Panc1 (cell line): ENCODE results near the gene MOK. TPM values are rescaled to one million over a fixed set of nuclear protein-coding genes. Genes with fewer than 3 reads are reported as not detected.

Experiments
- ATAC-seq: fragments of 200-7000 bp; cut with Tn5 transposase; 2 replicates; pipeline ENCODE4 v1.9.1; 2020; ENCODE audit warnings: mild to moderate bottlenecking, moderate library complexity
- BruUV-seq: library from RNA; stranded (reverse); fragments of 400-500 nt; replicated peaks from 2 replicates; lab custom pipeline; 2021; lab: Mats Ljungman, UMichigan
- CTCF ChIA-PET: fragments of 300-600 bp; sonication (Branson Sonifier 250); formaldehyde crosslinking; loops from one replicate; lab custom pipeline; 2022; ENCODE audit warnings: antibody characterized with exemption; lab: Charles Lee
- POLR2A ChIA-PET: fragments of 300-600 bp; sonication (Branson Sonifier 250); formaldehyde crosslinking; loops from one replicate; lab custom pipeline; 2022; ENCODE audit warnings: antibody characterized with exemption; lab: Charles Lee
- DNase-seq: peaks from one replicate; pipeline ENCODE4 v3.0.0-alpha.2; 2010; ENCODE audit warnings: low read depth, low spot score
- H3K27ac ChIP-seq: 2 replicates; pipeline ENCODE4 v1.5.1; 2011; ENCODE audit warnings: mild to moderate bottlenecking, low read length, inconsistent platforms
- H3K27me3 ChIP-seq: fragments of 200-500 bp; sonication (Bioruptor generic); 2 replicates; pipeline ENCODE4 v1.6.0; 2014; ENCODE audit warnings: low read length, inconsistent platforms; ENCODE audit not compliant: control insufficient read depth, insufficient read depth
- H3K36me3 ChIP-seq: fragments of 200-500 bp; sonication (Bioruptor generic); 2 replicates; pipeline ENCODE4 v1.5.1; 2014; ENCODE audit warnings: inconsistent platforms, mild to moderate bottlenecking, low read length, moderate library complexity; ENCODE audit not compliant: control insufficient read depth, insufficient read depth
- H3K4me1 ChIP-seq: 2 replicates; pipeline ENCODE4 v1.5.1; 2011; ENCODE audit warnings: inconsistent platforms, mild to moderate bottlenecking, low read length, moderate library complexity; ENCODE audit not compliant: control insufficient read depth, insufficient read depth
- H3K4me3 ChIP-seq, 2 experiments: 2 replicates each; pipeline ENCODE4 v1.5.1; 2011 to 2012; ENCODE audit warnings: low read depth in 2 of 2, low read length in 2 of 2, mild to moderate bottlenecking in 2 of 2, inconsistent platforms in 1 of 2, moderate library complexity in 1 of 2
- H3K9me3 ChIP-seq: fragments of 200-500 bp; sonication (Bioruptor generic); 2 replicates; pipeline ENCODE4 v1.5.1; 2014; ENCODE audit warnings: low read depth, mild to moderate bottlenecking, inconsistent platforms, low read length, moderate library complexity; ENCODE audit not compliant: control insufficient read depth, insufficient read depth
- POLR2AphosphoS5 ChIP-seq: IDR thresholded peaks from 2 replicates; pipeline ENCODE4 v1.6.1; 2012; ENCODE audit warnings: mild to moderate bottlenecking, low read depth, low read length, moderate library complexity
- REST ChIP-seq, 2 experiments: IDR thresholded peaks; 2 replicates each; pipeline ENCODE4 v1.6.1; 2011 to 2012; ENCODE audit warnings: low read depth in 2 of 2, control low read depth in 1 of 2, low read length in 1 of 2, mild to moderate bottlenecking in 1 of 2, moderate library complexity in 1 of 2; ENCODE audit not compliant: insufficient read depth in 1 of 2
- SIN3A ChIP-seq: IDR thresholded peaks from 2 replicates; pipeline ENCODE4 v1.6.1; 2012; ENCODE audit warnings: low read depth, mild to moderate bottlenecking, low read length, moderate library complexity, borderline replicate concordance; ENCODE audit not compliant: insufficient read depth
- TCF7L2 ChIP-seq: IDR thresholded peaks from 2 replicates; pipeline ENCODE4 v1.6.1; 2011; ENCODE audit warnings: mild to moderate bottlenecking, low read depth, low read length, inconsistent platforms
- in situ Hi-C: cut with HindIII; loops from 2 replicates; pipeline ENCODE4 v1.10.0; 2016; ENCODE audit warnings: low sequenced_read_pairs, low pct_unique_long_range_greater_than_20kb
- intact Hi-C: fragments of 100-400 bp; cut with micrococcal nuclease; formaldehyde crosslinking; loops from one replicate; pipeline ENCODE4 v1.10.0; 2022; ENCODE audit not compliant: unreplicated experiment
- total RNA-seq: library from RNA; stranded (reverse); gene quantifications from one replicate; pipeline ENCODE4 v1.2.1, GENCODE V29; 2021; ENCODE audit not compliant: unreplicated experiment
- TF ChIP-seq, protein P1 (sequence below): fragments of 450-650 bp; IDR thresholded peaks from 2 replicates; pipeline ENCODE4 v1.5.1; 2017; ENCODE audit warnings: mild to moderate bottlenecking

The MOK gene
- total RNA-seq, 1 experiment from 2014 or later: 9.8 TPM

DNA sequence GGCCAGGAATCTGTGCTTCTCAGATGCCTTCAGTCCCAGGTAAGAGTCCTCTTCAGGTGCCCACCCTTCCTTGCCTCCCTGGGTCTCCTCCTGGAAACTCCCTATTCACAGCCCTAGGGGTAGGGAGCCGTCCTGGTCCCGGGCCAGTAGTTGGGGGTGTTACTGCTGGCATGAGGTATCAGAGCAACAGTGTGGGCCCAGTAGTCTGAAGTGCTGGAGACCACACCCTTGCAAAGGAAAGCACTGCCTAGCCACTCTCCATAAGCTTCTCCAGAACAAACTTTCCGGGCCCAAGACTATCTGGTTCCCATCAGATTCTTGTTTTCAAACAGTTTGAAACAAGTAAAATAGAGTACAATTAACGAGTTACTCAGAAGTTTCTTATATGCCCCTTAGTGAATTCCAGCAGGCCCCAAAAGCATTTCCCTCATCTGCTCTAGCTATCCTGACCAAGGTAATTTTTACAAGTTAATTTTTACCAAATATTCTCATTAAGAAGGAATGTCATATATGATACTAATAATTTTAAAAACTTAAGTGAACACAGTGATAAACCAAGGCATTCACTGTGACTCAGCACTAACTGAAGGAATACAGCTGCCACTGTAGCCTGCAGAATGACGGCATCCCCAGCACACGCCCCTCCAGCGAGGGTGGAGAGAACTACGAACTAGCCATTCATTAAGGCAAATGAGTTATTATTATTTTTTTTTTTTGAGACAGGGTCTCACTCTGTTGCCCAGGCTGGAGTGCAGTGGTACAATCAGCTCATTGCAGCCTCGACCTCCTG lies 49.4 kb downstream of the MOK start:
- Histone ChIP-seq H3K9me3 (no peaks in the 10 kb centered on the region), H3K4me3 (no peak overlapping the region), H3K27ac (peak overlapping the region; percentile 23; the same call in 1 of the 2 replicates), H3K4me1 (no peaks in the 10 kb centered on the region), H3K36me3 (no peaks in the 10 kb centered on the region), H3K27me3 (no peaks in the 10 kb centered on the region)
- BruUV-seq: no TSS peak
- ATAC-seq (no peak), DNase-seq (no peak)
- CTCF ChIA-PET: no interaction called here
- POLR2A ChIA-PET: no interaction called here
- no peak for TF ChIP-seq TCF7L2
- no peak for TF ChIP-seq POLR2AphosphoS5
- in situ Hi-C loops (no loop called here), intact Hi-C loops (no loop called here)

- no TSS peak for BruUV-seq
- intact Hi-C loops: no loop called here
- H3K27ac ChIP-seq: no peak overlapping the region
- ATAC-seq: no peak
- H3K36me3 ChIP-seq: no peaks in the 10 kb centered on the region
- TF ChIP-seq SIN3A (no peak), POLR2AphosphoS5 (no peak), TCF7L2 (no peak), REST (IDR thresholded peaks at IDR 0.05; ENCODE audit: insufficient read depth in 1 of 2, low read depth in 2 of 2, low read length in 1 of 2) (no peak)
- TF ChIP-seq, protein P1, sequence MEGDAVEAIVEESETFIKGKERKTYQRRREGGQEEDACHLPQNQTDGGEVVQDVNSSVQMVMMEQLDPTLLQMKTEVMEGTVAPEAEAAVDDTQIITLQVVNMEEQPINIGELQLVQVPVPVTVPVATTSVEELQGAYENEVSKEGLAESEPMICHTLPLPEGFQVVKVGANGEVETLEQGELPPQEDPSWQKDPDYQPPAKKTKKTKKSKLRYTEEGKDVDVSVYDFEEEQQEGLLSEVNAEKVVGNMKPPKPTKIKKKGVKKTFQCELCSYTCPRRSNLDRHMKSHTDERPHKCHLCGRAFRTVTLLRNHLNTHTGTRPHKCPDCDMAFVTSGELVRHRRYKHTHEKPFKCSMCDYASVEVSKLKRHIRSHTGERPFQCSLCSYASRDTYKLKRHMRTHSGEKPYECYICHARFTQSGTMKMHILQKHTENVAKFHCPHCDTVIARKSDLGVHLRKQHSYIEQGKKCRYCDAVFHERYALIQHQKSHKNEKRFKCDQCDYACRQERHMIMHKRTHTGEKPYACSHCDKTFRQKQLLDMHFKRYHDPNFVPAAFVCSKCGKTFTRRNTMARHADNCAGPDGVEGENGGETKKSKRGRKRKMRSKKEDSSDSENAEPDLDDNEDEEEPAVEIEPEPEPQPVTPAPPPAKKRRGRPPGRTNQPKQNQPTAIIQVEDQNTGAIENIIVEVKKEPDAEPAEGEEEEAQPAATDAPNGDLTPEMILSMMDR: no peak
- POLR2A ChIA-PET: interaction anchor here (0.6 kb wide), 1 partner anchor 17 kb away, joined by 3 read pairs; no protein-coding TSS in a partner anchor
- no peak for DNase-seq
- H3K27me3 ChIP-seq: no peaks in the 10 kb centered on the region
- in situ Hi-C loops: no loop called here
- CTCF ChIA-PET: no interaction called here
- H3K4me3 ChIP-seq: no peak overlapping the region
- H3K4me1 ChIP-seq: no peaks in the 10 kb centered on the region
- no peaks in the 10 kb centered on the region for H3K9me3 ChIP-seq
Measured at GRCh38 chr14:102252834-102253801, 51.8 kb downstream of the MOK start.
